ENCODE measurements around the gene STRA6. TPM values are rescaled to one million over a fixed set of nuclear protein-coding genes. Genes with fewer than 3 reads are reported as not detected.

Gene STRA6
- total RNA-seq, 1 experiment from 2014 or later: 0.54 TPM

- no peak overlapping the region for H3K4me3 ChIP-seq (replicated peaks in 1 of 2; ENCODE audit: low read depth in 1 of 2, low read length in 2 of 2)
- peak; percentile 10 for DNase-seq (ENCODE audit: low read depth, low spot score)
Measured at GRCh38 chr15:74242441-74243185, 40.0 kb upstream of the STRA6 start.

GRCh38 chr15:74240897-74241614 lies 38.5 kb upstream of the STRA6 start:
- no peaks in the 10 kb centered on the region for H3K79me2 ChIP-seq (ENCODE audit: insufficient read depth, low read length)
- no TSS peak for BruUV-seq (replicated peaks)
- TF ChIP-seq ZFX (IDR thresholded peaks at IDR 0.05): no peak
- no peak for TF ChIP-seq SIN3A (IDR thresholded peaks at IDR 0.05; ENCODE audit: low read depth)
- no peak for TF ChIP-seq ELF1 (IDR thresholded peaks at IDR 0.05; ENCODE audit: borderline replicate concordance, low read depth)
- no peak for TF ChIP-seq RAD21 (IDR thresholded peaks at IDR 0.05; ENCODE audit: low read depth)
- TF ChIP-seq EZH2phosphoT487 (IDR thresholded peaks at IDR 0.05; ENCODE audit: borderline replicate concordance): no peak
- TF ChIP-seq YY1 (IDR thresholded peaks at IDR 0.05; ENCODE audit: extremely low read depth, insufficient replicate concordance, low read depth, low read length): no peak
- no peak for TF ChIP-seq CTCF (IDR thresholded peaks at IDR 0.05 in 2 of 3, conservative IDR thresholded peaks at IDR 0.05 in 1 of 3; ENCODE audit: borderline replicate concordance in 1 of 3, insufficient read depth in 1 of 3, low read depth in 2 of 3, low read length in 2 of 3)
- no peak for TF ChIP-seq JUND (IDR thresholded peaks at IDR 0.05)
- no peak overlapping the region for H2AFZ ChIP-seq (ENCODE audit: low read depth, low read length, poor library complexity, severe bottlenecking)
- H4K20me1 ChIP-seq (ENCODE audit: insufficient read depth): no peaks in the 10 kb centered on the region
- no peak overlapping the region for H3K4me3 ChIP-seq (replicated peaks in 1 of 2; ENCODE audit: low read depth in 1 of 2, low read length in 2 of 2)
- H3K9ac ChIP-seq (ENCODE audit: low read length): no peak overlapping the region
- ChIA-PET CTCF (interaction anchor here (1.0 to 2.4 kb wide), 2 partner anchors 67 to 112 kb away, joined by 3 to 7 read pairs; no protein-coding TSS in a partner anchor), POLR2A (no interaction called here), RAD21 (ENCODE audit: low non-redundant PET in 1 of 2, low total read pairs in 2 of 2, uncharacterized antibody in 2 of 2, unreplicated experiment in 2 of 2) (no interaction called here)
- DNase-seq (ENCODE audit: low read depth, low spot score) (no peak), ATAC-seq (no peak)
- no peaks in the 10 kb centered on the region for H3K9me3 ChIP-seq (ENCODE audit: control insufficient read depth in 1 of 2, insufficient read depth in 1 of 2, low read depth in 1 of 2, low read length in 2 of 2)
- peak overlapping the region; percentile 60; the same call in 1 of the 2 replicates for H3K4me2 ChIP-seq (ENCODE audit: low read length)
- H3K36me3 ChIP-seq (ENCODE audit: control insufficient read depth in 1 of 2, insufficient read depth in 2 of 2, low read length in 2 of 2): no peaks in the 10 kb centered on the region
- H3K27ac ChIP-seq (ENCODE audit: low read depth, low read length): peak overlapping the region; percentile 64
- intact Hi-C loops (cut with micrococcal nuclease): loop anchor here (2.0 kb wide), 1 partner anchor 40 kb away; no protein-coding TSS in a partner anchor
- no peaks in the 10 kb centered on the region for H3K9me2 ChIP-seq (ENCODE audit: insufficient read depth)
- H3K27me3 ChIP-seq (ENCODE audit: insufficient read depth, low read length): no peaks in the 10 kb centered on the region
- H3K4me1 ChIP-seq (ENCODE audit: control insufficient read depth in 1 of 2, insufficient read depth in 2 of 2, low read length in 2 of 2): peaks cover 38 to 46% of the 10 kb centered on the region in 2 experiments

More at GRCh38 chr15:74242441-74243185, 40.0 kb upstream of the STRA6 start:
- Histone ChIP-seq H3K4me2 (ENCODE audit: low read length) (peak overlapping the region; percentile 58), H3K9ac (ENCODE audit: low read length) (no peak overlapping the region), H3K27ac (ENCODE audit: low read depth, low read length) (peak overlapping the region; percentile 33; the same call in 1 of the 2 replicates), H3K27me3 (ENCODE audit: insufficient read depth, low read length) (no peaks in the 10 kb centered on the region), H4K20me1 (ENCODE audit: insufficient read depth) (no peaks in the 10 kb centered on the region), H3K36me3 (ENCODE audit: control insufficient read depth in 1 of 2, insufficient read depth in 2 of 2, low read length in 2 of 2) (no peaks in the 10 kb centered on the region), H3K9me3 (ENCODE audit: control insufficient read depth in 1 of 2, insufficient read depth in 1 of 2, low read depth in 1 of 2, low read length in 2 of 2) (no peaks in the 10 kb centered on the region), H2AFZ (ENCODE audit: low read depth, low read length, poor library complexity, severe bottlenecking) (no peak overlapping the region), H3K79me2 (ENCODE audit: insufficient read depth, low read length) (no peaks in the 10 kb centered on the region), H3K9me2 (ENCODE audit: insufficient read depth) (no peaks in the 10 kb centered on the region), H3K4me1 (ENCODE audit: control insufficient read depth in 1 of 2, insufficient read depth in 2 of 2, low read length in 2 of 2) (peaks cover 38 to 46% of the 10 kb centered on the region in 2 experiments)
- BruUV-seq (replicated peaks): no TSS peak
- RAD21 ChIA-PET (ENCODE audit: low non-redundant PET in 1 of 2, low total read pairs in 2 of 2, uncharacterized antibody in 2 of 2, unreplicated experiment in 2 of 2): no interaction called here
- TF ChIP-seq SP1 (IDR thresholded peaks at IDR 0.05; ENCODE audit: low read depth): no peak
- no peak for TF ChIP-seq JUND (IDR thresholded peaks at IDR 0.05)
- TF ChIP-seq MAX (IDR thresholded peaks at IDR 0.05): no peak
- intact Hi-C loops (cut with micrococcal nuclease): no loop called here
- POLR2A ChIA-PET: no interaction called here
- ATAC-seq: no peak
- CTCF ChIA-PET: interaction anchor here (1.3 to 2.4 kb wide), 2 partner anchors 65 to 80 kb away, joined by 3 to 7 read pairs; no protein-coding TSS in a partner anchor

All from HCT116 (cell line).